BLaER1 (cell line): ENCODE measurements around the gene TPCN1.

Experiments used
- H3K27ac ChIP-seq: shearing (Covaris generic); formaldehyde crosslinking; 2 replicates; pipeline ENCODE4 v1.8.1; 2022
- H3K27me3 ChIP-seq: shearing (Covaris generic); formaldehyde crosslinking; 2 replicates; pipeline ENCODE4 v1.8.1; 2022
- H3K36me3 ChIP-seq: shearing (Covaris generic); formaldehyde crosslinking; 2 replicates; pipeline ENCODE4 v1.8.1; 2022
- H3K4me1 ChIP-seq: shearing (Covaris generic); formaldehyde crosslinking; 2 replicates; pipeline ENCODE4 v1.8.1; 2022
- H3K4me2 ChIP-seq: shearing (Covaris generic); formaldehyde crosslinking; 2 replicates; pipeline ENCODE4 v1.8.1; 2022
- H3K4me3 ChIP-seq: shearing (Covaris generic); formaldehyde crosslinking; 2 replicates; pipeline ENCODE4 v1.8.1; 2022
- H3K9ac ChIP-seq: shearing (Covaris generic); formaldehyde crosslinking; 2 replicates; pipeline ENCODE4 v1.8.1; 2022
- H3K9me3 ChIP-seq: shearing (Covaris generic); formaldehyde crosslinking; 2 replicates; pipeline ENCODE4 v1.8.1; 2022
- H4K20me1 ChIP-seq: shearing (Covaris generic); formaldehyde crosslinking; 2 replicates; pipeline ENCODE4 v1.8.1; 2022
- Cebpa-rat ChIP-seq: shearing (Covaris generic); IDR thresholded peaks from 2 replicates; pipeline ENCODE4 v1.8.1; 2022

The TPCN1 gene

GRCh38 chr12:113231235-113232088 is 10.2 kb downstream of the TPCN1 start:
- H3K36me3 ChIP-seq, result no peaks in the 10 kb centered on the region
- H3K27me3 ChIP-seq, result peaks cover 35% of the 10 kb centered on the region
- no peak overlapping the region for H3K4me3 ChIP-seq
- H3K4me1 ChIP-seq, result peaks cover 42% of the 10 kb centered on the region
- H4K20me1 ChIP-seq, result no peaks in the 10 kb centered on the region
- no peaks in the 10 kb centered on the region for H3K9me3 ChIP-seq
- no peak overlapping the region for H3K4me2 ChIP-seq
- H3K9ac ChIP-seq, result no peak overlapping the region
- no peak for TF ChIP-seq Cebpa-rat
- H3K27ac ChIP-seq, result no peak overlapping the region

GRCh38 chr12:113232089-113232839 is 11.0 kb downstream of the TPCN1 start:
- no peaks in the 10 kb centered on the region for H4K20me1 ChIP-seq
- H3K9ac ChIP-seq, result no peak overlapping the region
- no peak overlapping the region for H3K4me3 ChIP-seq
- no peaks in the 10 kb centered on the region for H3K36me3 ChIP-seq
- peak overlapping the region; percentile 72 for H3K4me2 ChIP-seq
- no peaks in the 10 kb centered on the region for H3K9me3 ChIP-seq
- no peak for TF ChIP-seq Cebpa-rat
- peaks cover 28% of the 10 kb centered on the region for H3K27me3 ChIP-seq
- no peak overlapping the region for H3K27ac ChIP-seq
- peaks cover 40% of the 10 kb centered on the region for H3K4me1 ChIP-seq

- H4K20me1 ChIP-seq, result no peaks in the 10 kb centered on the region
- peaks cover 42% of the 10 kb centered on the region for H3K4me1 ChIP-seq
- H3K9me3 ChIP-seq, result no peaks in the 10 kb centered on the region
- no peak overlapping the region for H3K9ac ChIP-seq
- peak overlapping the region; percentile 72 for H3K4me2 ChIP-seq
- H3K36me3 ChIP-seq, result no peaks in the 10 kb centered on the region
- H3K27ac ChIP-seq, result no peak overlapping the region
- TF ChIP-seq Cebpa-rat, result no peak
- no peak overlapping the region for H3K4me3 ChIP-seq
- peaks cover 21% of the 10 kb centered on the region; the same call in 1 of the 2 replicates for H3K27me3 ChIP-seq
Observed at GRCh38 chr12:113232840-113233585, 11.7 kb downstream of the TPCN1 start.

- no peak overlapping the region for H3K27ac ChIP-seq
- no peak overlapping the region for H3K4me3 ChIP-seq
- peaks cover 51% of the 10 kb centered on the region for H3K4me1 ChIP-seq
- peaks cover 20% of the 10 kb centered on the region; the same call in 1 of the 2 replicates for H3K27me3 ChIP-seq
- no peak for TF ChIP-seq Cebpa-rat
- no peaks in the 10 kb centered on the region for H3K9me3 ChIP-seq
- H4K20me1 ChIP-seq, result no peaks in the 10 kb centered on the region
- no peak overlapping the region for H3K9ac ChIP-seq
- no peak overlapping the region for H3K4me2 ChIP-seq
- no peaks in the 10 kb centered on the region for H3K36me3 ChIP-seq
Observed at GRCh38 chr12:113233967-113234366, 12.7 kb downstream of the TPCN1 start.

GRCh38 chr12:113234483-113234882 is 13.2 kb downstream of the TPCN1 start:
- Histone ChIP-seq H3K27ac (no peak overlapping the region), H3K9ac (no peak overlapping the region), H3K27me3 (peaks cover 20% of the 10 kb centered on the region; the same call in 1 of the 2 replicates), H3K36me3 (no peaks in the 10 kb centered on the region), H3K4me1 (peaks cover 53% of the 10 kb centered on the region), H3K4me2 (no peak overlapping the region), H4K20me1 (peaks cover 5% of the 10 kb centered on the region; the same call in 1 of the 2 replicates), H3K9me3 (no peaks in the 10 kb centered on the region), H3K4me3 (no peak overlapping the region)
- TF ChIP-seq Cebpa-rat, result no peak

GRCh38 chr12:113235976-113236375 is 14.7 kb downstream of the TPCN1 start:
- Histone ChIP-seq H3K4me1 (peaks cover 57% of the 10 kb centered on the region), H3K9me3 (no peaks in the 10 kb centered on the region), H4K20me1 (peaks cover 20% of the 10 kb centered on the region), H3K4me2 (no peak overlapping the region), H3K27ac (no peak overlapping the region), H3K9ac (no peak overlapping the region), H3K27me3 (peaks cover 22% of the 10 kb centered on the region; the same call in 1 of the 2 replicates), H3K36me3 (no peaks in the 10 kb centered on the region), H3K4me3 (no peak overlapping the region)
- TF ChIP-seq Cebpa-rat, result no peak

GRCh38 chr12:113236539-113237399 is 15.5 kb downstream of the TPCN1 start:
- H3K4me1 ChIP-seq, result peaks cover 65% of the 10 kb centered on the region
- peak overlapping the region; percentile 74; the same call in 1 of the 2 replicates for H3K4me2 ChIP-seq
- H3K36me3 ChIP-seq, result no peaks in the 10 kb centered on the region
- no peaks in the 10 kb centered on the region for H3K9me3 ChIP-seq
- no peak overlapping the region for H3K27ac ChIP-seq
- peaks cover 30% of the 10 kb centered on the region; the same call in 1 of the 2 replicates for H3K27me3 ChIP-seq
- TF ChIP-seq Cebpa-rat, result no peak
- no peak overlapping the region for H3K4me3 ChIP-seq
- H3K9ac ChIP-seq, result no peak overlapping the region
- peaks cover 25% of the 10 kb centered on the region for H4K20me1 ChIP-seq

- Histone ChIP-seq H3K27ac (no peak overlapping the region), H3K9ac (no peak overlapping the region), H3K4me2 (peak overlapping the region; percentile 74)
Observed at GRCh38 chr12:113237748-113238147, 16.5 kb downstream of the TPCN1 start.

More at GRCh38 chr12:113237748-113238147, 16.5 kb downstream of the TPCN1 start:
- TF ChIP-seq Cebpa-rat, result no peak
- H3K4me3 ChIP-seq, result no peak overlapping the region
- H3K4me1 ChIP-seq, result peaks cover 63% of the 10 kb centered on the region
- peaks cover 35% of the 10 kb centered on the region; the same call in 1 of the 2 replicates for H3K27me3 ChIP-seq
- no peaks in the 10 kb centered on the region for H3K36me3 ChIP-seq
- peaks cover 25% of the 10 kb centered on the region for H4K20me1 ChIP-seq
- H3K9me3 ChIP-seq, result no peaks in the 10 kb centered on the region
